Posterior cingulate gyrus (tissue), 11 donors: ENCODE measurements around the gene TYRO3.

Experiments
- DNase-seq, 10 donors: peaks; one replicate each; pipeline versions ENCODE4 v3.0.0 to v3.0.0-alpha.2; 2020 to 2021; ENCODE audit warnings: mixed read lengths in 3 of 10
- intact Hi-C: fragments of 100-400 bp; cut with DNase I; formaldehyde crosslinking; loops from one replicate; pipeline ENCODE4 v1.15.1; 2023

The TYRO3 gene

GRCh38 chr15:41558400-41559238 is at the start of gene TYRO3:
Gene TYRO3 (plus strand): TSS chr15:41559212. CDS start chr15:41559258, 46 bp downstream.
- intact Hi-C loops, result loop anchor here (1.0 to 5.0 kb wide), 7 partner anchors 14 to 269 kb away; partner anchors contain the start of genes JMJD7, MAPKBP1, MGA and RPAP1
- peak; percentile 65 to 97 (median 80) for DNase-seq

- intact Hi-C loops, result no loop called here
- no peak for DNase-seq
Observed at GRCh38 chr15:41510728-41511127, 48.3 kb upstream of the TYRO3 start.

- intact Hi-C loops, result no loop called here
Observed at GRCh38 chr15:41511331-41511898, 47.6 kb upstream of the TYRO3 start.

GRCh38 chr15:41511899-41512369 is 47.1 kb upstream of the TYRO3 start:
- DNase-seq, result no peak
- intact Hi-C loops, result no loop called here

More at GRCh38 chr15:41511331-41511898, 47.6 kb upstream of the TYRO3 start:
- DNase-seq, result no peak

- intact Hi-C loops, result no loop called here
- no peak for DNase-seq
Observed at GRCh38 chr15:41512512-41512939, 46.5 kb upstream of the TYRO3 start.

GRCh38 chr15:41512940-41513505 is 46.0 kb upstream of the TYRO3 start:
- no peak for DNase-seq
- intact Hi-C loops, result no loop called here

GRCh38 chr15:41513506-41514227 is 45.3 kb upstream of the TYRO3 start, which contains the start of gene LTK:
Gene LTK (minus strand): TSS chr15:41513827. CDS start chr15:41513709, 118 bp downstream.
- no peak for DNase-seq
- intact Hi-C loops, result no loop called here

- DNase-seq, result peak in 1 of 10 donors; percentile 49
- intact Hi-C loops, result no loop called here
Observed at GRCh38 chr15:41517895-41518449, 41.0 kb upstream of the TYRO3 start.

- intact Hi-C loops, result no loop called here
- DNase-seq, result peak in 1 of 10 donors; percentile 77
Observed at GRCh38 chr15:41520636-41521035, 38.4 kb upstream of the TYRO3 start.

- peak in 1 of 10 donors; percentile 29 for DNase-seq
- intact Hi-C loops, result no loop called here
Observed at GRCh38 chr15:41521614-41522013, 37.4 kb upstream of the TYRO3 start.

- intact Hi-C loops, result no loop called here
- DNase-seq, result no peak
Observed at GRCh38 chr15:41523097-41523496, 35.9 kb upstream of the TYRO3 start.

GRCh38 chr15:41530363-41530956 is 28.6 kb upstream of the TYRO3 start:
- no peak for DNase-seq
- intact Hi-C loops, result no loop called here

GRCh38 chr15:41535544-41535943 is 23.5 kb upstream of the TYRO3 start:
- no peak for DNase-seq

GRCh38 chr15:41536866-41537265 is 22.1 kb upstream of the TYRO3 start:
- intact Hi-C loops, result no loop called here
- DNase-seq, result peak in 2 of 10 donors; percentile 55 to 71

More at GRCh38 chr15:41535544-41535943, 23.5 kb upstream of the TYRO3 start:
- intact Hi-C loops, result no loop called here

- intact Hi-C loops, result no loop called here
- no peak for DNase-seq
Observed at GRCh38 chr15:41543521-41543870, 15.5 kb upstream of the TYRO3 start.

GRCh38 chr15:41544650-41545015 is 14.4 kb upstream of the TYRO3 start:
- peak in 8 of 10 donors; percentile 45 to 95 (median 68) for DNase-seq
- intact Hi-C loops, result loop anchor here (1.0 kb wide), 1 partner anchor 15 kb away; the partner anchor contains the start of gene TYRO3

- intact Hi-C loops, result no loop called here
Observed at GRCh38 chr15:41545218-41545617, 13.8 kb upstream of the TYRO3 start.

GRCh38 chr15:41546851-41547786 is 11.9 kb upstream of the TYRO3 start:
- intact Hi-C loops, result no loop called here

More at GRCh38 chr15:41545218-41545617, 13.8 kb upstream of the TYRO3 start:
- peak in 2 of 10 donors; percentile 16 to 81 for DNase-seq

More at GRCh38 chr15:41546851-41547786, 11.9 kb upstream of the TYRO3 start:
- DNase-seq, result peak in 2 of 10 donors; percentile 5 to 28
